GM10847 (cell line): ENCODE measurements around the gene CCDC57.

Source experiments
- POLR2A ChIP-seq: IDR thresholded peaks from 2 replicates; pipeline ENCODE4 v1.6.1; 2011; ENCODE audit not compliant: insufficient read length; ENCODE audit errors: extremely low read depth

The CCDC57 gene

GRCh38 chr17:82161216-82161615, 51.4 kb downstream of the CCDC57 start:
- no peak for TF ChIP-seq POLR2A

GRCh38 chr17:82160075-82160474, 52.6 kb downstream of the CCDC57 start:
- TF ChIP-seq POLR2A: no peak

GRCh38 chr17:82158825-82159224, 53.8 kb downstream of the CCDC57 start:
- no peak for TF ChIP-seq POLR2A

- no peak for TF ChIP-seq POLR2A
Observed at GRCh38 chr17:82157046-82158035, 55.3 kb downstream of the CCDC57 start.

- no peak for TF ChIP-seq POLR2A
Observed at GRCh38 chr17:82156284-82156925, 56.2 kb downstream of the CCDC57 start.

GRCh38 chr17:82155606-82156005, 57.0 kb downstream of the CCDC57 start:
- no peak for TF ChIP-seq POLR2A

- TF ChIP-seq POLR2A: no peak
Observed at GRCh38 chr17:82154881-82155331, 57.7 kb downstream of the CCDC57 start.

GRCh38 chr17:82153745-82154375, 58.8 kb downstream of the CCDC57 start:
- no peak for TF ChIP-seq POLR2A

- TF ChIP-seq POLR2A: no peak
Observed at GRCh38 chr17:82153295-82153691, 59.3 kb downstream of the CCDC57 start.

- TF ChIP-seq POLR2A: no peak
Observed at GRCh38 chr17:82152556-82153294, 59.9 kb downstream of the CCDC57 start.

- TF ChIP-seq POLR2A: no peak
Observed at GRCh38 chr17:82152114-82152513, 60.5 kb downstream of the CCDC57 start.

GRCh38 chr17:82151106-82151957, 61.3 kb downstream of the CCDC57 start:
- no peak for TF ChIP-seq POLR2A

- TF ChIP-seq POLR2A: no peak
Observed at GRCh38 chr17:82149401-82150099, 63.1 kb downstream of the CCDC57 start.
